ENCODE data around the gene BRMS1.
"Not testable (repeated sequence)": the region's sequence is repeated elsewhere in the genome, so short reads cannot be mapped to it uniquely, and the experiment has no call there.

Gene BRMS1

DNA sequence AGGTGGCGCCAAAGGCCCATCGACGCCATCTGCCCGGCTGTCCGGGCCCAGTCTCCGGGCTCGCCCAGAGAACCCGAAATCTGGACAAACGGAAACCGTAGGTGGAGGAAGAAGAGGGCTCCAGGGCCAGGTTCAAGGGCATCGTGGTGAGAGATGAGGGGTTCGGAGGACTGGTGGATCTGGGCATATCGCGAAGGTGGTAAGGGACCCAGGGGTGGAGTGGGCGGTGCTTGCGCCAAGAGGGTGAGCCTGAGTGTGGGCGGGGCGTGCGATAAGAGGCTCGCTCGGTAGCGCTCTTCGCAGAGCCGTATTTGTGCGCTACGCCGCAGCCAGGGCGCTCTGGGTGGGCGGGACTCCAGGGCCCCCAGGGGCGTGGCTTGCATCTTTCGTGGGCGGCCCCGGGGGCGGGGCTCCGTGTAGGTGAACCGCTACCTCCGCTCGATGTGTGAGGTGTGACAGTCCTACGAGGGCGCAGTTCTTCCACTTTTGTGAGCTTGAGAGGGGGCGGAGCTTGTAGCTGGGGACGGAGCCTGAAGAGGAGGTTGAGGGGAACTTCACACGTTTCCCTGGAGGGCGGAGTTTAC, 32.8 kb downstream of the BRMS1 start:
- TF ChIP-seq, protein P1, sequence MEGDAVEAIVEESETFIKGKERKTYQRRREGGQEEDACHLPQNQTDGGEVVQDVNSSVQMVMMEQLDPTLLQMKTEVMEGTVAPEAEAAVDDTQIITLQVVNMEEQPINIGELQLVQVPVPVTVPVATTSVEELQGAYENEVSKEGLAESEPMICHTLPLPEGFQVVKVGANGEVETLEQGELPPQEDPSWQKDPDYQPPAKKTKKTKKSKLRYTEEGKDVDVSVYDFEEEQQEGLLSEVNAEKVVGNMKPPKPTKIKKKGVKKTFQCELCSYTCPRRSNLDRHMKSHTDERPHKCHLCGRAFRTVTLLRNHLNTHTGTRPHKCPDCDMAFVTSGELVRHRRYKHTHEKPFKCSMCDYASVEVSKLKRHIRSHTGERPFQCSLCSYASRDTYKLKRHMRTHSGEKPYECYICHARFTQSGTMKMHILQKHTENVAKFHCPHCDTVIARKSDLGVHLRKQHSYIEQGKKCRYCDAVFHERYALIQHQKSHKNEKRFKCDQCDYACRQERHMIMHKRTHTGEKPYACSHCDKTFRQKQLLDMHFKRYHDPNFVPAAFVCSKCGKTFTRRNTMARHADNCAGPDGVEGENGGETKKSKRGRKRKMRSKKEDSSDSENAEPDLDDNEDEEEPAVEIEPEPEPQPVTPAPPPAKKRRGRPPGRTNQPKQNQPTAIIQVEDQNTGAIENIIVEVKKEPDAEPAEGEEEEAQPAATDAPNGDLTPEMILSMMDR (IDR thresholded peaks at IDR 0.05; ENCODE audit: insufficient read depth, low read length, poor library complexity, severe bottlenecking), result peak; percentile 95
- H3K36me3 ChIP-seq (ENCODE audit: control insufficient read depth, insufficient read depth, low read length), result no peaks in the 10 kb centered on the region
- peak overlapping the region; percentile 67 for H3K4me3 ChIP-seq (replicated peaks; ENCODE audit: low read depth, low read length)
- H3K27me3 ChIP-seq (replicated peaks; ENCODE audit: control insufficient read depth, insufficient read depth, low read length), result no peaks in the 10 kb centered on the region; the same call in 1 of the 2 replicates
- peak; percentile 94 for DNase-seq (ENCODE audit: extremely low read depth, insufficient read length)

DNA sequence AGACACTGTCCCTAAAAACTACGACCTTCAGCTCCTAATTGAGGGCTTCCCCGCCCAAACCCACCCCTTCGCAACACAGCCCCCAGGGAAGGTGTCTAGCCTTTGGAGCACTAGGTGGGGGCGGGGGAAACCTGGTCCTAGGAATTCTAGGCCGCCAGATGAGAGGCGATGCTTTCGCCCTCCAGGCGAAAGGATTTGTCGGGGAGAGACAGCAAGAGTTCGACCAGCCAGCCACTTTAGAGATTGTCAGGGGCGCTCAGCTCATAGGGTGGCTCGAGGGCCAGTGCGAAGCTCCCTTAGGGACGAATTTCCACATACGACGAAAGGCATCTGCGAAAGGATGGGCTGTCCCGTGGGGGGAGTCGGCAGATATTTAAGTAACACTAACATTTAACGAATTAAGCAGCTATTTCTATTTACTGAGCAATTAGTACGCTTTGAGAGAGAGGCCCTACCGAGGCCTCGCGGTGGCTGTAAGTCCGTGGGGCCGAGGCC, 33.4 kb downstream of the BRMS1 start:
- Histone ChIP-seq H3K27me3 (replicated peaks; ENCODE audit: control insufficient read depth, insufficient read depth, low read length) (no peaks in the 10 kb centered on the region; the same call in 1 of the 2 replicates), H3K36me3 (ENCODE audit: control insufficient read depth, insufficient read depth, low read length) (no peaks in the 10 kb centered on the region), H3K4me3 (replicated peaks; ENCODE audit: low read depth, low read length) (peak overlapping the region; percentile 67)
- DNase-seq (ENCODE audit: extremely low read depth, insufficient read length), result no peak
- TF ChIP-seq, protein P1 (IDR thresholded peaks at IDR 0.05; ENCODE audit: insufficient read depth, low read length, poor library complexity, severe bottlenecking), result no peak

DNA sequence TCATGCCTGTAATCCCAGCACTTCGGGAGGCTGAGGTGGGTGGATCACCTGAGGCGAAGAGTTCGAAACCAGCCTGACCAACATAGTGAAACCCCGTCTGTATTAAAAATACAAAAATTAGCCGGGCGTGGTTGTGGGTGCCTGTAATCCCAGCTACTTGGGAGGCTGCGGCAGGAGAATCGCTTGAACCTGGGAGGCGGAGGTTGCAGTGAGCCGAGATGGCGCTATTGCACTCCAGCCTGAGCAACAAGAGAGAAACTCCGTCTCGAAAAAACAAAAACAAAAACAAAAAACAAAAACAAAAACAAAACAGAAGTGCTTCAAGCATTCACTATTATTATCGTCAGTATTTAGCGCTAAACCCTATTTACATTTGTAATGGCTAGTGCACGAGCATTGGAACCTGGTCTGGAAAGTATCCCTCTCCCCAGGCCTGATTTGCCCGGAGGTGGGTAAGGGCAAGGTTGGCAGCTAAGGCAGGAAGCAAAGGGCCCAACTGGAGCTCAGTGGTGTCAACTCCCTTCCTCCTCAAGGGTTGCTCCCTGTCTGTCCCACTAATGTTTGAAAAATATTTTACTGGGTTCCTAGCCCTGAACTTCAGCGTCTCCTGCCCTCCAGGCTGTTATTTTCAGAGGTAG, 34.0 kb downstream of the BRMS1 start:
- not testable (repeated sequence) for H3K36me3 ChIP-seq (ENCODE audit: control insufficient read depth, insufficient read depth, low read length); H3K4me3 ChIP-seq (replicated peaks; ENCODE audit: low read depth, low read length); DNase-seq (ENCODE audit: extremely low read depth, insufficient read length); H3K27me3 ChIP-seq (replicated peaks; ENCODE audit: control insufficient read depth, insufficient read depth, low read length)

DNA sequence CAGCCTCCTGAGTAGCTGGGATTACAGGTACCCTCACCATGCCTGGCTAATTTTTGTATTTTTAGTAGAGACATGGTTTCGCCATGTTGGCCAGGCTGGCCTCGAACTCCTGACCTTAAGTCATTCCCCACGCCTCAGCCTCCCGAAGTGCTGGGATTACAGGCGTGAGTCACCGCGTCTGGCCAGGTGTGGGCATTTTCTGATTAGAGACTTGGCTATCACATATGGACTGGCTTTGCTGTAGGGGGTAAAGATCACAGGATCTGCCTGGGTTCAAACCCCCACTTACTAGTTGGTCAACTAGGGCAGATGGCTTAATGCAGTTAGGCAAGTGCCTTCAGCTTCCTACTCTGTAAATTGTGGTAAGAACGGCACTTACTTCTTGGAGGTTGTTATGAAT, 34.6 kb downstream of the BRMS1 start:
- TF ChIP-seq, protein P1 (IDR thresholded peaks at IDR 0.05; ENCODE audit: insufficient read depth, low read length, poor library complexity, severe bottlenecking), result no peak

DNA sequence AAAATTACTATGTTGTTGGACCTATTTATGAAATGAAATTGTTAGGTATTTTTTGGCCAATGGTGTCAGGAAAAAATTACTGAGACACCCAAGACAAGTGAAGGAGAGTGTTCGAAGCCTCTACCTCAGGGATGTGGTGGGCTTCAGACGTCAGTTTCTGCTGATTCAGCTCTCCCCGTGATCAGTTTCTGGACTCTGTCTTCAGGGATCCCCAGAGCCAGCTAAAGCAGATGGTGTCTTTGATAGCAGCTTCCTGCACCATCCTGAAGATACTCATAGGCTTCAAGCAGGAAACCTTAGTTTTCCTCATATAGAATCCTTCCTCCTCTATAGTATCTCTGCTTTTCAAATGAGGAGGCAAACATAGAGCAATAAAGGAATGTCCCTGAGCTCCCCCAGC, 35.4 kb downstream of the BRMS1 start:
- TF ChIP-seq, protein P1 (IDR thresholded peaks at IDR 0.05; ENCODE audit: insufficient read depth, low read length, poor library complexity, severe bottlenecking), result no peak

More for the DNA sequence above, 34.6 kb downstream of the BRMS1 start:
- no peak overlapping the region for H3K4me3 ChIP-seq (replicated peaks; ENCODE audit: low read depth, low read length)
- no peak for DNase-seq (ENCODE audit: extremely low read depth, insufficient read length)
- H3K27me3 ChIP-seq (replicated peaks; ENCODE audit: control insufficient read depth, insufficient read depth, low read length), result no peaks in the 10 kb centered on the region
- no peaks in the 10 kb centered on the region for H3K36me3 ChIP-seq (ENCODE audit: control insufficient read depth, insufficient read depth, low read length)

GRCh38 chr11:66302656-66303055, 42.2 kb downstream of the BRMS1 start:
- TF ChIP-seq, protein P1 (IDR thresholded peaks at IDR 0.05; ENCODE audit: insufficient read depth, low read length, poor library complexity, severe bottlenecking), result no peak
- DNase-seq (ENCODE audit: extremely low read depth, insufficient read length), result no peak
- H3K4me3 ChIP-seq (replicated peaks; ENCODE audit: low read depth, low read length), result no peak overlapping the region
- H3K27me3 ChIP-seq (replicated peaks; ENCODE audit: control insufficient read depth, insufficient read depth, low read length), result no peaks in the 10 kb centered on the region
- H3K36me3 ChIP-seq (ENCODE audit: control insufficient read depth, insufficient read depth, low read length), result no peaks in the 10 kb centered on the region

More for the DNA sequence above, 35.4 kb downstream of the BRMS1 start:
- no peaks in the 10 kb centered on the region for H3K36me3 ChIP-seq (ENCODE audit: control insufficient read depth, insufficient read depth, low read length)
- H3K27me3 ChIP-seq (replicated peaks; ENCODE audit: control insufficient read depth, insufficient read depth, low read length), result no peaks in the 10 kb centered on the region
- no peak overlapping the region for H3K4me3 ChIP-seq (replicated peaks; ENCODE audit: low read depth, low read length)
- no peak for DNase-seq (ENCODE audit: extremely low read depth, insufficient read length)
